ENCODE results near the gene TSC1. TPM values are rescaled to one million over a fixed set of nuclear protein-coding genes. Genes with fewer than 3 reads are reported as not detected.
A peak's percentile ranks its signal among the peaks of the same experiment; 100 is the strongest.

The TSC1 gene
- total RNA-seq, 1 donor from 2014 or later: 50.8 TPM

DNA sequence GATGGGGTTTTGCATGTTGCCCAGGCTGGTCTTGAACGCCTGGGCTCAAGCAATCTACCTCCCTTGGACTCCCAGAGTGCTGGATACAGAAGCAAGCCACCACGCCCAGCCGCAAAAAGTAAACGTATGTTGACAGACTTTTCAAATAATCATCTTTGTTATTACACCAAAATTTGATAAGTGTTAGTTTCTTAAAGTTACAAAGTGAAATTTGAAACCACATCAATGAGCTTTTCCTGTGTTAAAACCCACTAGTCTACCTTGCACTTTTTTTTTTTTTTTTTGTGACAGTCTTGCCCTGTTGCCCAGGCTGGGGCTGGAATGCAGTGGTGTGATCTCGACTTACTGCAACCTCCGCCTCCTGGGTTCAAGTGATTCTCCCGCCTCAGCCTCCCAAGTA, 35.8 kb downstream of the TSC1 start:
- H3K4me1 Mint-ChIP-seq (ENCODE audit: unreplicated experiment): no peaks in the 10 kb centered on the region

DNA sequence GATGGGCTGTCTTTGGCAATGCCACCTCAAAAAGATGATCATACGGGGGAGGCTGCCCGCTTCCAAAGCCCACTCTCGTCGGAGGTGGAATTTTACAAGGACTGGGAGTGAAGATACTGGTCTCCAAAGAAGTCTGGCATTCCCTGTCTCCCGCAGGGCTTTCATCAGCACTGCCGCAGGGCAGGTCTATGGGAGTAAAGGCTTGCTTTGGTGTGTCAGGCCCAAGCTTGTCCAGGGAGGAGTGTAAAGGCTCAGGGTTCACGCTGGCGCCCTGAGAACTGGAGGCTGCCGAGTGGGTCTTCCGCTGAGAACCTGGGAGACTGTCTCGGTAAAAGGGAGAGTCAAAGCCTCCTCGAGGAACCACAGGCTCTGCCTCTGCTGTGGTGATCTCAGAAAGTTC, 38.7 kb downstream of the TSC1 start:
- TF ChIP-seq, protein P1, sequence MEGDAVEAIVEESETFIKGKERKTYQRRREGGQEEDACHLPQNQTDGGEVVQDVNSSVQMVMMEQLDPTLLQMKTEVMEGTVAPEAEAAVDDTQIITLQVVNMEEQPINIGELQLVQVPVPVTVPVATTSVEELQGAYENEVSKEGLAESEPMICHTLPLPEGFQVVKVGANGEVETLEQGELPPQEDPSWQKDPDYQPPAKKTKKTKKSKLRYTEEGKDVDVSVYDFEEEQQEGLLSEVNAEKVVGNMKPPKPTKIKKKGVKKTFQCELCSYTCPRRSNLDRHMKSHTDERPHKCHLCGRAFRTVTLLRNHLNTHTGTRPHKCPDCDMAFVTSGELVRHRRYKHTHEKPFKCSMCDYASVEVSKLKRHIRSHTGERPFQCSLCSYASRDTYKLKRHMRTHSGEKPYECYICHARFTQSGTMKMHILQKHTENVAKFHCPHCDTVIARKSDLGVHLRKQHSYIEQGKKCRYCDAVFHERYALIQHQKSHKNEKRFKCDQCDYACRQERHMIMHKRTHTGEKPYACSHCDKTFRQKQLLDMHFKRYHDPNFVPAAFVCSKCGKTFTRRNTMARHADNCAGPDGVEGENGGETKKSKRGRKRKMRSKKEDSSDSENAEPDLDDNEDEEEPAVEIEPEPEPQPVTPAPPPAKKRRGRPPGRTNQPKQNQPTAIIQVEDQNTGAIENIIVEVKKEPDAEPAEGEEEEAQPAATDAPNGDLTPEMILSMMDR (IDR thresholded peaks at IDR 0.05): no peak
- peaks cover 57% of the 10 kb centered on the region for H3K36me3 Mint-ChIP-seq (ENCODE audit: unreplicated experiment)

More for the DNA sequence above, 35.8 kb downstream of the TSC1 start:
- TF ChIP-seq, protein P1 (IDR thresholded peaks at IDR 0.05): no peak
- Mint-ChIP-seq H3K36me3 (ENCODE audit: unreplicated experiment) (peaks cover 63% of the 10 kb centered on the region), H3K27me3 (ENCODE audit: unreplicated experiment) (no peaks in the 10 kb centered on the region), H3K27ac (ENCODE audit: unreplicated experiment) (no peak overlapping the region), H3K4me3 (ENCODE audit: unreplicated experiment) (no peak overlapping the region), H3K9me3 (ENCODE audit: unreplicated experiment) (no peaks in the 10 kb centered on the region)
- DNase-seq (ENCODE audit: extremely low spot score, unreplicated experiment): no peak

GRCh38 chr9:132903574-132904492, 40.6 kb downstream of the TSC1 start:
- H3K4me3 Mint-ChIP-seq (ENCODE audit: unreplicated experiment): no peak overlapping the region
- H3K4me1 Mint-ChIP-seq (ENCODE audit: unreplicated experiment): no peaks in the 10 kb centered on the region
- no peak overlapping the region for H3K27ac Mint-ChIP-seq (ENCODE audit: unreplicated experiment)
- TF ChIP-seq, protein P1 (IDR thresholded peaks at IDR 0.05): no peak
- H3K9me3 Mint-ChIP-seq (ENCODE audit: unreplicated experiment): no peaks in the 10 kb centered on the region
- no peaks in the 10 kb centered on the region for H3K27me3 Mint-ChIP-seq (ENCODE audit: unreplicated experiment)
- no peak for DNase-seq (ENCODE audit: extremely low spot score, unreplicated experiment)
- peaks cover 56% of the 10 kb centered on the region for H3K36me3 Mint-ChIP-seq (ENCODE audit: unreplicated experiment)

More for the DNA sequence above, 38.7 kb downstream of the TSC1 start:
- H3K27ac Mint-ChIP-seq (ENCODE audit: unreplicated experiment): no peak overlapping the region
- no peaks in the 10 kb centered on the region for H3K4me1 Mint-ChIP-seq (ENCODE audit: unreplicated experiment)
- H3K27me3 Mint-ChIP-seq (ENCODE audit: unreplicated experiment): no peaks in the 10 kb centered on the region
- no peak overlapping the region for H3K4me3 Mint-ChIP-seq (ENCODE audit: unreplicated experiment)
- peak; percentile 73 for DNase-seq (ENCODE audit: extremely low spot score, unreplicated experiment)
- H3K9me3 Mint-ChIP-seq (ENCODE audit: unreplicated experiment): no peaks in the 10 kb centered on the region

GRCh38 chr9:132901858-132902831, 42.3 kb downstream of the TSC1 start:
- peak; percentile 93 for DNase-seq (ENCODE audit: extremely low spot score, unreplicated experiment)
- Mint-ChIP-seq H3K4me1 (ENCODE audit: unreplicated experiment) (no peaks in the 10 kb centered on the region), H3K27ac (ENCODE audit: unreplicated experiment) (no peak overlapping the region), H3K4me3 (ENCODE audit: unreplicated experiment) (no peak overlapping the region), H3K36me3 (ENCODE audit: unreplicated experiment) (peaks cover 64% of the 10 kb centered on the region), H3K27me3 (ENCODE audit: unreplicated experiment) (no peaks in the 10 kb centered on the region), H3K9me3 (ENCODE audit: unreplicated experiment) (no peaks in the 10 kb centered on the region)
- TF ChIP-seq, protein P1 (IDR thresholded peaks at IDR 0.05): peak; percentile 94
